ENCODE data around the gene CDSN.

GRCh38 chr6:31070711-31071197, 49.5 kb downstream of the CDSN start:
- TF ChIP-seq ZNF274 (IDR thresholded peaks at IDR 0.05; ENCODE audit: low read depth, low read length): no peak
- no peak for TF ChIP-seq YY1 (IDR thresholded peaks at IDR 0.05; ENCODE audit: insufficient read depth, insufficient read length)
- TF ChIP-seq SUZ12 (IDR thresholded peaks at IDR 0.05; ENCODE audit: extremely low read depth, insufficient read depth, insufficient read length): no peak

Measured in NT2/D1 (cell line).